Pancreas (tissue), 10 donors: ENCODE data around the gene MIB2. TPM values are rescaled to one million over a fixed set of nuclear protein-coding genes. Genes with fewer than 3 reads are reported as not detected.
A peak's percentile ranks its signal among the peaks of the same experiment; 100 is the strongest.

ENCODE experiments used
- ATAC-seq, 4 donors: fragments of 200-7000 bp; cut with Tn5 transposase; one replicate each; pipeline versions ENCODE4 v1.8.0 to v1.9.1; 2020; ENCODE audit warnings: mild to moderate bottlenecking in 4 of 4, moderate library complexity in 4 of 4
- DNase-seq, 6 donors: peaks; one replicate each; pipeline ENCODE4 v3.0.0-alpha.2; 2020
- FAIRE-seq: peaks from 2 replicates; lab custom pipeline; 2012; peaks lifted over from hg19 to GRCh38; lab: Jason Lieb, UNC
- H3K27ac ChIP-seq, 4 donors: fragments of 200-600 bp; sonication (generic); 1 replicate in 3 of 4; 2 replicates in 1 of 4; pipeline versions ENCODE4 v1.5.0 to v1.8.0; 2020
- H3K27me3 ChIP-seq, 4 donors: fragments of 200-600 bp; one replicate each; pipeline ENCODE4 v1.8.0; 2021
- H3K36me3 ChIP-seq, 3 donors: fragments of 200-600 bp; sonication (generic) in 1 of 3; one replicate each; pipeline versions ENCODE4 v1.5.0 to v1.8.0; 2020 to 2021
- H3K4me1 ChIP-seq, 3 donors: fragments of 200-600 bp; one replicate each; pipeline ENCODE4 v1.8.0; 2021
- H3K4me3 ChIP-seq, 4 donors: fragments of 200-600 bp; sonication (generic) in 2 of 4; one replicate each; pipeline versions ENCODE4 v1.5.0 to v1.8.0; 2020 to 2021
- H3K9me3 ChIP-seq, 4 donors: fragments of 200-600 bp; one replicate each; pipeline ENCODE4 v1.8.0; 2021
- CTCF ChIP-seq, 4 donors: fragments of 200-600 bp; sonication (generic) in 3 of 4; IDR thresholded peaks; one replicate each; pipeline versions ENCODE4 v1.5.0 to v1.8.0; 2021; ENCODE audit warnings: antibody characterized with exemption in 4 of 4
- WGBS, 2 donors: extraction: QIAGEN DNeasy Blood & Tissue Kit; methylation state at CpG; one replicate each; pipeline ENCODE4 v1.1.7; 2013; 5-methylcytosine and 5-hydroxymethylcytosine counted together
- intact Hi-C, 3 donors: fragments of 100-400 bp; cut with DNase I; formaldehyde crosslinking; loops; one replicate each; pipeline versions ENCODE4 v1.11.1 to v1.14.2; 2022
- polyA plus RNA-seq, 2 donors: library from polyadenylated mRNA; stranded (reverse); fragments of 200-250 nt; gene quantifications; one replicate each; pipeline ENCODE4 v1.2.3, GENCODE V29; 2013
- total RNA-seq, 6 donors: library from RNA; stranded (reverse); fragmentation: NEBNext Ultra II Directional in 4 of 6; extraction: Animal tissue kit (Norgen Biotek cat#: 25700) in 4 of 6; gene quantifications; one replicate each; pipeline versions ENCODE4 v1.2.1 to v1.2.4, GENCODE V29; 2021 to 2023
- donor health status: healthy with polysubstance abuse.
- donor health status: DM: no; HTN: no; CAD: no; lungs with moderate emphysema.
- donor health status: DM: no; HTN: no; CAD: no.
- donor health status: control.
- donor health status: control.
- donor health status: Bipolar disorder and iron deficiency.
- donor health status: DM: yes; HTN: yes; CAD: no.
- donor health status: DM: no; HTN: no; CAD: no.
- donor health status: DM: no; HTN: no; CAD: no.
- donor health status: DM: yes; HTN: yes; CAD: no.

Gene MIB2
- total and polyA plus RNA-seq, 8 donors, result 27.4 to 253 (median 37.2) TPM

- WGBS, 2 donors, result 0 to 1% methylated on average over 56 to 96 of the region's 96 CpGs
- H3K4me1 ChIP-seq, result peaks cover 0 to 22% (median 0%) of the 10 kb centered on the region in 3 donors
- H3K9me3 ChIP-seq, result no peaks in the 10 kb centered on the region
- no peaks in the 10 kb centered on the region for H3K27me3 ChIP-seq
- intact Hi-C loops, result no loop called here
- H3K27ac ChIP-seq, result peak overlapping the region; percentile 93 to 99 (median 97)
- FAIRE-seq (no peak), DNase-seq (peak in 5 of 6 donors; percentile 44 to 84 (median 48)), ATAC-seq (peak; percentile 67 to 83 (median 73))
- no peaks in the 10 kb centered on the region for H3K36me3 ChIP-seq
- peak overlapping the region; percentile 43 to 100 (median 100) for H3K4me3 ChIP-seq
- no peak for TF ChIP-seq CTCF (IDR thresholded peaks at IDR 0.05)
These were observed 41.2 kb upstream of the MIB2 start for GRCh38 chr1:1573843-1574720.

DNA sequence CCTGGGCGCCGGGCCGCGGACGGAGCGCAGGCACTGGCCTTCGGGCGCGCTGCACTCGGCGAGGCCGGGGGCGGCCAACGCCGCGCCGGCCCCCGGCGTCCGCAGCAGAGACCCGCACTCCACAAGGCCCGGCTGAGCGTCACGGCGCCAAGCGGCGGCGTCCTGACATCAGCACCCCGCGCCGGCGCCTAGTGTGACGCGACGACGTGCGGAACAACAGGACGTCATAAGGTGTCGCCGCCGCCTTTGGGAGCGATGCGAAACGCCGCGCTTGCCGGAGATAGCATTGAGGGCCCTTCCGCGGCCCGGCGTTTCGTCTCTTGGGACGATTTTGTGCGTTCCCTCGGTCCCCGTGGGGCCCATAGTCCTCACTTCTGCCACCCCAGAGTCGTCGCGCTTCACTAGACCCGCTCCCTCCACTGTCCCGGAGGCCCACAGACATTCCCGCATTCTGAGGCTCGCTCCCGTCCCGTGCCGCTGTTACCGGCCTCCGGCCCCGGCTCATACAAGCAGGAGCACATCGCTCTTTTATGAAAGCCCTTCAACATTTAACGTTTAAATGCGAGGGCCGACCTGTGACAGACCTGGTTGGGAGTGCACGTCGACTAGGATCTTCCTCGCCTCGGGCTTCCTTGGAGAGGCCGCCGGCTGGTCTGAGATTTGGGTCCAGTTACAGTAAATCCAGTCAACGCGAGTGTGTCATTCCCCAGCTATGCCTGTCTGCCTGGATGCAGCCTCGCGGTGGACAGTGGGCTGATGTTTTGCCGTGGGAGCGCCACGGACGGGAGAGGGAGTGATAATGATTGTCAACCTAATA, 40.4 kb upstream of the MIB2 start, which contains the start of gene SSU72:
SSU72 (minus strand) TSS at position 143 of the 817 bp plus-strand sequence. CDS start 306 bp downstream, outside the sequence.
- Histone ChIP-seq H3K9me3 (no peaks in the 10 kb centered on the region), H3K36me3 (no peaks in the 10 kb centered on the region), H3K27me3 (no peaks in the 10 kb centered on the region), H3K4me1 (peaks cover 0 to 19% (median 0%) of the 10 kb centered on the region in 3 donors), H3K27ac (peak within 1 kb of the TSS; percentile 93 to 99 (median 97)), H3K4me3 (peak within 1 kb of the TSS; percentile 43 to 100 (median 100))
- ATAC-seq, result peak; percentile 88 to 95 (median 92)
- intact Hi-C loops, result no loop called here
- no peak for FAIRE-seq
- DNase-seq, result peak; percentile 86 to 97 (median 90)
- no peak for TF ChIP-seq CTCF (IDR thresholded peaks at IDR 0.05)
- 0 to 1% methylated on average over 79 to 87 of the region's 87 CpGs for WGBS, 2 donors

DNA sequence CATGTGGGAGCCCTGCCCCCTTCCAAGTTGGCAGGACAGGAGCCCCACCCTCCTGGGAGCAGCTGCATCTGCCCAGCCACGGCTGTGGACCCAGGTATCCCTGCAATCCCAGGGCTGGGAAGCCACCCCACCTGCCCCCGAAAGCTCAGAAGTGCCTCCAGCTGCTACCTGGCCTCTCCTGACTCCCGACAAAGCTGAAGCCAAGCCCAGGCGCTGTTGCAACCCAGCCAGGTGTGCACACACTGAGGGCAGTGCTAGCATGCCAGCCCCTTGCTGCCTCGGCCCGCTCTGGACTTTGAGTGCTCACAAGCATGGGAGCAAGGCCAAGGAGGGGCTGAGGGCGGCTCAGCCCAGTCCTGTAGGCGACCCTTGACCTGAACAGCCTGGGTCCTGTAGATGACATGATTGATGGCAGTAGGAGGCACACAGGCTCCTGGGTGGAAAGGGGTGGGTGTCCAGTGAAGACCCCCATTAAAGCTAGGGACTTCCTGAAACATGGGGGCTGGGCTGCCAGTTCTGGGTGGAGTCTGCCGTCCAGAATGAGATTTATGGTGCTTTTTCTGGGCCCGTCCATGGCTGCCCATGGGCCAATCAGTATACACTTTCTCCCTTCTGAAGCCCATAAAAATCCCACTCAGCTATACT, 37.8 kb upstream of the MIB2 start:
- intact Hi-C loops, result no loop called here

More for the DNA sequence above, 37.8 kb upstream of the MIB2 start:
- 30 to 39% methylated on average over 10 of the region's 10 CpGs for WGBS, 2 donors
- Histone ChIP-seq H3K4me3 (no peak overlapping the region), H3K27ac (no peak overlapping the region), H3K9me3 (no peaks in the 10 kb centered on the region), H3K27me3 (no peaks in the 10 kb centered on the region), H3K4me1 (peaks cover 0 to 14% (median 0%) of the 10 kb centered on the region in 3 donors), H3K36me3 (no peaks in the 10 kb centered on the region)
- TF ChIP-seq CTCF (IDR thresholded peaks at IDR 0.05), result no peak
- ATAC-seq, result no peak
- no peak for DNase-seq
- FAIRE-seq, result no peak
